ENCODE results near the gene YAP1. TPM values are rescaled to one million over a fixed set of nuclear protein-coding genes. Genes with fewer than 3 reads are reported as not detected.

Gene YAP1
- total and polyA plus RNA-seq, 2 experiments from 2014 or later = 20.6 to 111 TPM

DNA sequence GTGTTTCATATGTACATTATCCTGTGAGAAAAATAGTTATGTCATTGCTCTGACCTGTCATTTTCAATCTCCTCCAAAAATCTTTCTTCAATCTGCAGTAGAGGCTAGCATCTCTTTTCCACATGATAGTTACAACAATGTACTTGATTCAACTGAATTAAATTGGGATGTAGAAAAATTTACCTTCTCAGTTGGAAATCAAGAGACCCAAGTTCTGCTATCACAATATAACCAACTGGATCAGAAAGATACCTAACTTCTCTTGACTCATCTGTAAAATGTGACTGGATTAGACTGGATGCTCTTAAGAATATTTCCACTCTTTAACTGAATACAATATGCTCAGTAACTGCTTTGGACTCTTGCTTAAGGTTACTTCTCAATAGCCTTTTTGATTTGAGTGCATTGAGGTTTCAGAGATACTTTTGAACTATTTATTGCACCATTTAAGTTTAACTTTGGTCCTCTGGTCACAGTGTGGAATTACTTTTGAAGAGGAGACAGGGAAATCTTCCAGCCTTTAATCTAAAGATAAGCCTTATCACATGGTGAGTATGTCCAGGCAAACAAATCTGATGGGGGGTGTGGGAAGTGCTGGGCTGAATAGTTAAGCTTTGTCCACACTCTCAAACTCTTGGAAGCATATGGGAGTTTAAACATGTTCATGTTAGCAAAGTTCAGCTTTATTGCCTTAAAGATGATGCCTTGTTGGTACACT, 82.3 kb downstream of the YAP1 start:
- Histone ChIP-seq H3K4me2 (peak overlapping the region; percentile 5), H3K27ac (peak overlapping the region; percentile 75), H3K36me3 (replicated peaks; ENCODE audit: insufficient read depth, low read depth) (no peaks in the 10 kb centered on the region), H3K4me1 (ENCODE audit: insufficient read depth) (peaks cover 59% of the 10 kb centered on the region), H2AFZ (no peak overlapping the region), H4K20me1 (ENCODE audit: insufficient read depth, poor library complexity, severe bottlenecking) (no peaks in the 10 kb centered on the region), H3K4me3 (no peak overlapping the region), H3K9me2 (replicated peaks; ENCODE audit: insufficient read depth) (no peaks in the 10 kb centered on the region), H3K9me3 (ENCODE audit: low read depth) (no peaks in the 10 kb centered on the region), H3K79me2 (peaks cover 55% of the 10 kb centered on the region), H3K27me3 (no peaks in the 10 kb centered on the region)
- TF ChIP-seq EZH2 (IDR thresholded peaks at IDR 0.05; ENCODE audit: borderline replicate concordance) (no peak), CTCF (IDR thresholded peaks at IDR 0.05; ENCODE audit: poor library complexity) (no peak), EZH2phosphoT487 (IDR thresholded peaks at IDR 0.05; ENCODE audit: low read depth, severe bottlenecking, unreplicated experiment) (no peak)
- peak; percentile 57 for DNase-seq (ENCODE audit: low spot score)

DNA sequence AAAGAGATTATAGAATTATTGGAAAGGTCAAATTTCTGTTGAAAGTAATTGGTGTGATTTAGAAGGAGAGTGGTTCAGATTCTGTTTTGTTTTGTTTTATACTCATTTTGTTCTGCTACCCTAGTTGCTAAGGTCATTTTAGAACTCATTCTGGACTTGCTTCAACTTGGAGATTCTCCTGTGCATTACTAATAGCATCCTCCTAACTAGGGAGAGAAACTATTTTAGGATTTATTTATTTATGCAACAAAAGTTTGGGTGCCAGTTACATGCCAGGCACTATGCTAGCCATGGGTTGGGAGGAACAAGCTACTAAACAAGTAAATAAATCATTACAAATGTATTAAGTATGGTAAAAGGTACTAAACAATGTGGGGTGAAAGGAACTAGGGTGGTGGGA, 84.0 kb downstream of the YAP1 start:
- Histone ChIP-seq H3K4me2 (no peak overlapping the region), H3K4me1 (ENCODE audit: insufficient read depth) (peaks cover 56% of the 10 kb centered on the region), H3K36me3 (replicated peaks; ENCODE audit: insufficient read depth, low read depth) (no peaks in the 10 kb centered on the region)

DNA sequence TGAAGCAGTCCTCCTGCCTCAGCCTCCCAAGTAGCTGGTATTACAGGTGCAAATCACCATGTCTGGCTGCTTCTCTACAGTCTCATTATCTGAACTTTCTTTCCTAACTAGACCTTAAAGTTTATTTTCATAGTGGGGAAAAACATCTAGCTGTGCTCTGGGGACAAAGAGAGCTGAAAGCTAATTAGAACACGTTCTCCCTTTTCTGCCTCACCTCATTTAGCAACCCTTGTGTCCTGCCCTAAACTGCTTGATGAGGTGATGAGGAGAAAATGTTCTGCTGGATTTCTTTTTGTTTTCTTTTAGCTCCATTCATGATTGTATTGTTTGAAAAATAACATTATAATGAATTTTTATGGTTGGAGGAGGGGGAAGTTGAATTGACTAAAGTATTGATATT, 84.7 kb downstream of the YAP1 start:
- H2AFZ ChIP-seq = no peak overlapping the region
- H3K9me2 ChIP-seq (replicated peaks; ENCODE audit: insufficient read depth) = no peaks in the 10 kb centered on the region
- H4K20me1 ChIP-seq (ENCODE audit: insufficient read depth, poor library complexity, severe bottlenecking) = no peaks in the 10 kb centered on the region
- WGBS (ENCODE audit: low lambda C conversion rate, missing lambda C conversion rate) = 100% methylated on average over 1 of the region's 1 CpG
- no peak overlapping the region for H3K4me2 ChIP-seq
- H3K79me2 ChIP-seq = peaks cover 70% of the 10 kb centered on the region
- DNase-seq (ENCODE audit: low spot score) = no peak
- TF ChIP-seq EZH2phosphoT487 (IDR thresholded peaks at IDR 0.05; ENCODE audit: low read depth, severe bottlenecking, unreplicated experiment) = no peak
- TF ChIP-seq EZH2 (IDR thresholded peaks at IDR 0.05; ENCODE audit: borderline replicate concordance) = no peak
- peaks cover 51% of the 10 kb centered on the region for H3K4me1 ChIP-seq (ENCODE audit: insufficient read depth)
- no peaks in the 10 kb centered on the region for H3K9me3 ChIP-seq (ENCODE audit: low read depth)
- no peaks in the 10 kb centered on the region for H3K27me3 ChIP-seq
- H3K36me3 ChIP-seq (replicated peaks; ENCODE audit: insufficient read depth, low read depth) = no peaks in the 10 kb centered on the region
- H3K4me3 ChIP-seq = no peak overlapping the region
- H3K27ac ChIP-seq = no peak overlapping the region

More for the DNA sequence above, 84.0 kb downstream of the YAP1 start:
- DNase-seq (ENCODE audit: low spot score) = no peak
- TF ChIP-seq EZH2phosphoT487 (IDR thresholded peaks at IDR 0.05; ENCODE audit: low read depth, severe bottlenecking, unreplicated experiment) (no peak), EZH2 (IDR thresholded peaks at IDR 0.05; ENCODE audit: borderline replicate concordance) (no peak), CTCF (IDR thresholded peaks at IDR 0.05; ENCODE audit: poor library complexity) (no peak)
- peak overlapping the region; percentile 31 for H3K27ac ChIP-seq
- no peaks in the 10 kb centered on the region for H3K27me3 ChIP-seq
- peaks cover 66% of the 10 kb centered on the region for H3K79me2 ChIP-seq
- H3K4me3 ChIP-seq = no peak overlapping the region
- no peaks in the 10 kb centered on the region for H3K9me3 ChIP-seq (ENCODE audit: low read depth)
- H3K9me2 ChIP-seq (replicated peaks; ENCODE audit: insufficient read depth) = no peaks in the 10 kb centered on the region
- no peaks in the 10 kb centered on the region for H4K20me1 ChIP-seq (ENCODE audit: insufficient read depth, poor library complexity, severe bottlenecking)
- no peak overlapping the region for H2AFZ ChIP-seq

DNA sequence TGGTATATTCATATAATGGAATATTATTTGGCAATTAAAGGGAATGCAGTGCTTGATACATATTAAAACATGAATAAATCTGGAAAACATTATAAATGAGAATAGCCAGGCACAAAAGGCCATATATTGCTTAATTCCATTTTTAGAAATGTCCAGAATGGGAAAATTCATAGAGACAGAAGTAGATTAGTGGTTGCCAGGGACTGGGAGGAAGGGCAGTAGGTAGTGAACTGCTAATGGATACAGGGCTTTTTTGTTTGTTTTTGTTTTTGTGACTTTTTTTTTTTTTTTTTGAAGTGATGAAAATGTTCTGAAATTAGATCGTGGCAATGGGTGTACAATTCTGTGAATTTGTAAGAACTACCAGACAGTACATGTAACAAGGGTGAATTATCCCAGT, 86.1 kb downstream of the YAP1 start:
- Histone ChIP-seq H3K4me2 (no peak overlapping the region), H3K27me3 (no peaks in the 10 kb centered on the region), H3K9me3 (ENCODE audit: low read depth) (no peaks in the 10 kb centered on the region), H3K4me1 (ENCODE audit: insufficient read depth) (peaks cover 46% of the 10 kb centered on the region), H3K36me3 (replicated peaks; ENCODE audit: insufficient read depth, low read depth) (no peaks in the 10 kb centered on the region), H3K79me2 (peaks cover 78% of the 10 kb centered on the region), H2AFZ (no peak overlapping the region), H3K4me3 (no peak overlapping the region), H4K20me1 (ENCODE audit: insufficient read depth, poor library complexity, severe bottlenecking) (no peaks in the 10 kb centered on the region), H3K9me2 (replicated peaks; ENCODE audit: insufficient read depth) (no peaks in the 10 kb centered on the region), H3K27ac (peak overlapping the region; percentile 29)
- WGBS (ENCODE audit: low lambda C conversion rate, missing lambda C conversion rate) = 95% methylated on average over 1 of the region's 1 CpG
- DNase-seq (ENCODE audit: low spot score) = no peak
- TF ChIP-seq EZH2 (IDR thresholded peaks at IDR 0.05; ENCODE audit: borderline replicate concordance) (no peak), CTCF (IDR thresholded peaks at IDR 0.05; ENCODE audit: poor library complexity) (no peak), EZH2phosphoT487 (IDR thresholded peaks at IDR 0.05; ENCODE audit: low read depth, severe bottlenecking, unreplicated experiment) (no peak)
